IPS-20b (cell line): Measurements from ENCODE around the gene PYROXD2.

Source experiments
- H3K27ac ChIP-seq: one replicate; pipeline ENCODE4 v1.5.1; 2013; ENCODE audit warnings: low read length
- H3K27me3 ChIP-seq: 2 replicates; pipeline ENCODE4 v1.6.1; 2013; ENCODE audit warnings: mild to moderate bottlenecking, low read length, inconsistent platforms; ENCODE audit not compliant: insufficient read depth
- H3K36me3 ChIP-seq: 2 replicates; pipeline ENCODE4 v1.6.1; 2013; ENCODE audit warnings: low read depth, mild to moderate bottlenecking, inconsistent platforms, low read length, moderate library complexity; ENCODE audit not compliant: insufficient read depth
- H3K4me1 ChIP-seq: 2 replicates; pipeline ENCODE4 v1.6.1; 2013; ENCODE audit warnings: mild to moderate bottlenecking, control low read depth, inconsistent platforms, low read length, moderate library complexity; ENCODE audit not compliant: insufficient read depth
- H3K4me3 ChIP-seq: 2 replicates; pipeline ENCODE4 v1.5.1; 2013; ENCODE audit warnings: mild to moderate bottlenecking, low read length, inconsistent platforms
- H3K9ac ChIP-seq: 2 replicates; pipeline ENCODE4 v1.6.1; 2013; ENCODE audit warnings: low read depth, mild to moderate bottlenecking, inconsistent platforms, low read length, moderate library complexity
- H3K9me3 ChIP-seq: 2 replicates; pipeline ENCODE4 v1.6.1; 2013; ENCODE audit warnings: mild to moderate bottlenecking, low read depth, low read length, inconsistent platforms; ENCODE audit not compliant: insufficient read depth

Gene PYROXD2

GRCh38 chr10:98382691-98383101 is 32.3 kb downstream of the PYROXD2 start:
- no peaks in the 10 kb centered on the region for H3K36me3 ChIP-seq
- peaks cover 4% of the 10 kb centered on the region; the same call in 1 of the 2 replicates for H3K4me1 ChIP-seq
- 0 out of 2 replicates have a peak, but pooled peaks cover under 1% of the 10 kb centered on the region for H3K9me3 ChIP-seq
- no peaks in the 10 kb centered on the region for H3K27me3 ChIP-seq
- H3K27ac ChIP-seq = no peak overlapping the region
- no peak overlapping the region for H3K4me3 ChIP-seq
- no peak overlapping the region for H3K9ac ChIP-seq

GRCh38 chr10:98380493-98381339 is 34.3 kb downstream of the PYROXD2 start:
- Histone ChIP-seq H3K36me3 (no peaks in the 10 kb centered on the region), H3K9ac (no peak overlapping the region), H3K9me3 (0 out of 2 replicates have a peak, but pooled peaks cover 4% of the 10 kb centered on the region)

GRCh38 chr10:98378722-98379121 is 36.3 kb downstream of the PYROXD2 start:
- Histone ChIP-seq H3K4me1 (peaks cover 17% of the 10 kb centered on the region; the same call in 1 of the 2 replicates), H3K9ac (no peak overlapping the region), H3K27me3 (no peaks in the 10 kb centered on the region), H3K27ac (no peak overlapping the region), H3K9me3 (peaks cover 4% of the 10 kb centered on the region; the same call in 1 of the 2 replicates), H3K36me3 (no peaks in the 10 kb centered on the region), H3K4me3 (no peak overlapping the region)

More at GRCh38 chr10:98380493-98381339, 34.3 kb downstream of the PYROXD2 start:
- no peak overlapping the region for H3K27ac ChIP-seq
- H3K4me3 ChIP-seq = no peak overlapping the region
- H3K27me3 ChIP-seq = no peaks in the 10 kb centered on the region
- H3K4me1 ChIP-seq = peaks cover 4% of the 10 kb centered on the region; the same call in 1 of the 2 replicates

GRCh38 chr10:98377536-98377935 is 37.4 kb downstream of the PYROXD2 start:
- Histone ChIP-seq H3K4me1 (peaks cover 17% of the 10 kb centered on the region; the same call in 1 of the 2 replicates), H3K27me3 (no peaks in the 10 kb centered on the region), H3K9ac (no peak overlapping the region), H3K4me3 (no peak overlapping the region), H3K36me3 (no peaks in the 10 kb centered on the region), H3K9me3 (peaks cover 4% of the 10 kb centered on the region; the same call in 1 of the 2 replicates), H3K27ac (no peak overlapping the region)

GRCh38 chr10:98377001-98377400 is 38.0 kb downstream of the PYROXD2 start:
- H3K27me3 ChIP-seq = no peaks in the 10 kb centered on the region
- no peak overlapping the region for H3K27ac ChIP-seq
- no peak overlapping the region for H3K4me3 ChIP-seq
- peaks cover 4% of the 10 kb centered on the region; the same call in 1 of the 2 replicates for H3K9me3 ChIP-seq
- peaks cover 17% of the 10 kb centered on the region; the same call in 1 of the 2 replicates for H3K4me1 ChIP-seq
- H3K9ac ChIP-seq = no peak overlapping the region
- no peaks in the 10 kb centered on the region for H3K36me3 ChIP-seq

- H3K4me3 ChIP-seq = no peak overlapping the region
- no peaks in the 10 kb centered on the region for H3K36me3 ChIP-seq
- peaks cover 17% of the 10 kb centered on the region; the same call in 1 of the 2 replicates for H3K4me1 ChIP-seq
- no peak overlapping the region for H3K9ac ChIP-seq
- H3K27ac ChIP-seq = no peak overlapping the region
- peaks cover 4% of the 10 kb centered on the region; the same call in 1 of the 2 replicates for H3K9me3 ChIP-seq
- H3K27me3 ChIP-seq = no peaks in the 10 kb centered on the region
Observed at GRCh38 chr10:98376485-98376884, 38.5 kb downstream of the PYROXD2 start.

GRCh38 chr10:98374217-98374985 is 40.6 kb downstream of the PYROXD2 start:
- Histone ChIP-seq H3K9me3 (peaks cover 4% of the 10 kb centered on the region; the same call in 1 of the 2 replicates), H3K27ac (no peak overlapping the region), H3K27me3 (no peaks in the 10 kb centered on the region), H3K4me3 (no peak overlapping the region), H3K9ac (no peak overlapping the region), H3K36me3 (no peaks in the 10 kb centered on the region), H3K4me1 (peaks cover 16% of the 10 kb centered on the region; the same call in 1 of the 2 replicates)

GRCh38 chr10:98373260-98374040 is 41.5 kb downstream of the PYROXD2 start:
- H3K9me3 ChIP-seq = peaks cover 4% of the 10 kb centered on the region
- H3K27ac ChIP-seq = no peak overlapping the region
- H3K4me3 ChIP-seq = no peak overlapping the region

GRCh38 chr10:98370831-98371820 is 43.9 kb downstream of the PYROXD2 start:
- Histone ChIP-seq H3K36me3 (no peaks in the 10 kb centered on the region), H3K27me3 (no peaks in the 10 kb centered on the region; the same call in 1 of the 2 replicates), H3K4me3 (no peak overlapping the region), H3K27ac (no peak overlapping the region), H3K9ac (no peak overlapping the region), H3K4me1 (peaks cover 16% of the 10 kb centered on the region; the same call in 1 of the 2 replicates), H3K9me3 (no peaks in the 10 kb centered on the region; the same call in none of the 2 replicates)

More at GRCh38 chr10:98373260-98374040, 41.5 kb downstream of the PYROXD2 start:
- H3K4me1 ChIP-seq = peaks cover 16% of the 10 kb centered on the region; the same call in 1 of the 2 replicates
- no peak overlapping the region for H3K9ac ChIP-seq
- H3K27me3 ChIP-seq = no peaks in the 10 kb centered on the region
- no peaks in the 10 kb centered on the region for H3K36me3 ChIP-seq

GRCh38 chr10:98369801-98370200 is 45.2 kb downstream of the PYROXD2 start:
- no peaks in the 10 kb centered on the region; the same call in 1 of the 2 replicates for H3K27me3 ChIP-seq
- no peak overlapping the region for H3K27ac ChIP-seq
- no peak overlapping the region for H3K4me3 ChIP-seq
- H3K36me3 ChIP-seq = no peaks in the 10 kb centered on the region
- H3K9me3 ChIP-seq = no peaks in the 10 kb centered on the region; the same call in 1 of the 2 replicates
- H3K4me1 ChIP-seq = peaks cover 14% of the 10 kb centered on the region; the same call in 1 of the 2 replicates
- H3K9ac ChIP-seq = no peak overlapping the region
